Astrocyte (in vitro differentiated cells and primary cell): Measurements from ENCODE around the gene POU2F3. TPM values are rescaled to one million over a fixed set of nuclear protein-coding genes. Genes with fewer than 3 reads are reported as not detected.

Experiments used
- DNase-seq: peaks from one replicate; pipeline ENCODE4 v3.0.0-alpha.2; 2010; ENCODE audit warnings: low read depth
- FAIRE-seq: peaks from 2 replicates; lab custom pipeline; 2011; peaks lifted over from hg19 to GRCh38; lab: Jason Lieb, UNC
- H2AFZ ChIP-seq: 2 replicates; pipeline ENCODE4 v1.6.0; 2012; ENCODE audit warnings: low read depth, low read length, inconsistent platforms
- H3K27ac ChIP-seq: 2 replicates; pipeline ENCODE4 v1.5.1; 2011; ENCODE audit warnings: low read depth, low read length, inconsistent platforms
- H3K27me3 ChIP-seq: 2 replicates; pipeline ENCODE4 v1.6.0; 2011; ENCODE audit warnings: low read length, inconsistent platforms; ENCODE audit not compliant: insufficient read depth
- H3K36me3 ChIP-seq: 2 replicates; pipeline ENCODE4 v1.5.1; 2011; ENCODE audit warnings: low read length, inconsistent platforms; ENCODE audit not compliant: insufficient read depth
- H3K4me1 ChIP-seq: 2 replicates; pipeline ENCODE4 v1.5.1; 2011; ENCODE audit warnings: low read length, inconsistent platforms; ENCODE audit not compliant: insufficient read depth
- H3K4me2 ChIP-seq: 2 replicates; pipeline ENCODE4 v1.6.0; 2012; ENCODE audit warnings: low read length, inconsistent platforms
- H3K4me3 ChIP-seq: 2 replicates; pipeline ENCODE4 v1.5.1; 2011; ENCODE audit warnings: low read depth, mild to moderate bottlenecking, low read length, inconsistent platforms; ENCODE audit not compliant: insufficient read depth
- H3K79me2 ChIP-seq: 2 replicates; pipeline ENCODE4 v1.6.0; 2012; ENCODE audit warnings: mild to moderate bottlenecking, low read length, inconsistent platforms; ENCODE audit not compliant: insufficient read depth
- H3K9ac ChIP-seq: 2 replicates; pipeline ENCODE4 v1.6.0; 2012; ENCODE audit warnings: mild to moderate bottlenecking, low read length, inconsistent platforms
- H3K9me3 ChIP-seq: 2 replicates; pipeline ENCODE4 v1.5.1; 2012; ENCODE audit warnings: low read depth, mild to moderate bottlenecking, low read length, inconsistent platforms; ENCODE audit not compliant: insufficient read depth
- H4K20me1 ChIP-seq: 2 replicates; pipeline ENCODE4 v1.6.0; 2012; ENCODE audit warnings: low read length, inconsistent platforms; ENCODE audit not compliant: insufficient read depth
- H3K27ac Mint-ChIP-seq: one replicate; pipeline ENCODE4 v1.8.0; 2021; ENCODE audit warnings: mild to moderate bottlenecking, mixed read lengths; ENCODE audit not compliant: unreplicated experiment
- H3K27me3 Mint-ChIP-seq: one replicate; pipeline ENCODE4 v1.8.0; 2021; ENCODE audit warnings: low read depth, mixed read lengths; ENCODE audit not compliant: unreplicated experiment
- H3K36me3 Mint-ChIP-seq: one replicate; pipeline ENCODE4 v1.8.0; 2021; ENCODE audit warnings: low read depth, mixed read lengths; ENCODE audit not compliant: unreplicated experiment
- H3K4me1 Mint-ChIP-seq: one replicate; pipeline ENCODE4 v1.8.0; 2021; ENCODE audit warnings: low read depth, mixed read lengths; ENCODE audit not compliant: unreplicated experiment
- H3K4me3 Mint-ChIP-seq: one replicate; pipeline ENCODE4 v1.8.0; 2021; ENCODE audit warnings: mild to moderate bottlenecking, moderate library complexity, mixed read lengths; ENCODE audit not compliant: unreplicated experiment
- H3K9me3 Mint-ChIP-seq: one replicate; pipeline ENCODE4 v1.8.0; 2021; ENCODE audit warnings: mild to moderate bottlenecking, mixed read lengths; ENCODE audit not compliant: unreplicated experiment
- EZH2 ChIP-seq: IDR thresholded peaks from 2 replicates; pipeline ENCODE4 v1.6.1; 2012; ENCODE audit warnings: mild to moderate bottlenecking, low read length, inconsistent platforms; ENCODE audit not compliant: insufficient read depth
- total RNA-seq: library from RNA; stranded (reverse); gene quantifications from 2 replicates; pipeline ENCODE4 v1.2.1, GENCODE V29; 2021
- TF ChIP-seq, protein P1 (sequence below): IDR thresholded peaks from 2 replicates; pipeline ENCODE4 v1.5.1; 2011; ENCODE audit warnings: low read depth, mild to moderate bottlenecking, inconsistent platforms, low read length, moderate library complexity; ENCODE audit not compliant: insufficient read depth

POU2F3 gene
- total RNA-seq, 1 donor from 2014 or later: 0.20 TPM

DNA sequence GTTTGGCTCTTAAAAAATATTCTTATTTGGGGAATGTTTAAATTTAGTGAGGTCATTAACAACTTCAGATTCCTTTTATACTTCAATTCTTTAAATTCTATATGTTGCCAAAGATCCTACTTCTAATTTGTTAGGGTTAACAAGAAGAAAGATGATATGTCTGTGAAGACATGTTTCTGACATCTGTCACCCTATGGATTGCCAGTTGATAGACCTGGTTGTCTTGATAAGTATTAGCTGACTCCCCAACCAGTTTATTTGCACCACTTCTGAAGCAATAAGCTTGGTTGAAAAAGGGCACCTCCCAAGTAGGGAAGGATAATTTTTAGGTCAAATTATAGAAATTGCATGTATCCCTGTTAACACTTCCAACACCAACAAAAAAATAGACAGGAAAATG lies 125.6 kb downstream of the POU2F3 start:
- Histone ChIP-seq H3K27ac (no peak overlapping the region), H2AFZ (no peak overlapping the region), H3K79me2 (peaks cover 93% of the 10 kb centered on the region), H3K4me1 (no peaks in the 10 kb centered on the region), H3K27me3 (no peaks in the 10 kb centered on the region), H3K36me3 (no peaks in the 10 kb centered on the region), H3K9me3 (no peaks in the 10 kb centered on the region), H4K20me1 (peaks cover 72% of the 10 kb centered on the region), H3K4me3 (no peak overlapping the region), H3K9ac (no peak overlapping the region), H3K4me2 (no peak overlapping the region)
- Mint-ChIP-seq H3K9me3 (no peaks in the 10 kb centered on the region), H3K4me3 (no peak overlapping the region), H3K4me1 (peaks cover 7% of the 10 kb centered on the region), H3K36me3 (peaks cover 2% of the 10 kb centered on the region), H3K27me3 (no peaks in the 10 kb centered on the region), H3K27ac (no peak overlapping the region)
- no peak for TF ChIP-seq EZH2
- TF ChIP-seq, protein P1, sequence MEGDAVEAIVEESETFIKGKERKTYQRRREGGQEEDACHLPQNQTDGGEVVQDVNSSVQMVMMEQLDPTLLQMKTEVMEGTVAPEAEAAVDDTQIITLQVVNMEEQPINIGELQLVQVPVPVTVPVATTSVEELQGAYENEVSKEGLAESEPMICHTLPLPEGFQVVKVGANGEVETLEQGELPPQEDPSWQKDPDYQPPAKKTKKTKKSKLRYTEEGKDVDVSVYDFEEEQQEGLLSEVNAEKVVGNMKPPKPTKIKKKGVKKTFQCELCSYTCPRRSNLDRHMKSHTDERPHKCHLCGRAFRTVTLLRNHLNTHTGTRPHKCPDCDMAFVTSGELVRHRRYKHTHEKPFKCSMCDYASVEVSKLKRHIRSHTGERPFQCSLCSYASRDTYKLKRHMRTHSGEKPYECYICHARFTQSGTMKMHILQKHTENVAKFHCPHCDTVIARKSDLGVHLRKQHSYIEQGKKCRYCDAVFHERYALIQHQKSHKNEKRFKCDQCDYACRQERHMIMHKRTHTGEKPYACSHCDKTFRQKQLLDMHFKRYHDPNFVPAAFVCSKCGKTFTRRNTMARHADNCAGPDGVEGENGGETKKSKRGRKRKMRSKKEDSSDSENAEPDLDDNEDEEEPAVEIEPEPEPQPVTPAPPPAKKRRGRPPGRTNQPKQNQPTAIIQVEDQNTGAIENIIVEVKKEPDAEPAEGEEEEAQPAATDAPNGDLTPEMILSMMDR: no peak
- FAIRE-seq: no peak
- DNase-seq: no peak

Other genes starting within 250 kb of the POU2F3 start
- 0.55 and 1.1 TPM in 2 replicates for gene TRIM29, start 102.0 kb upstream of the POU2F3 start, total RNA-seq
- 20.9 and 22.5 TPM in 2 replicates for gene OAF, start 29.1 kb upstream of the POU2F3 start, total RNA-seq
- 9.3 and 9.5 TPM in 2 replicates for gene TLCD5, start 85.2 kb downstream of the POU2F3 start, total RNA-seq
- 78.0 and 83.1 TPM in 2 replicates for gene ARHGEF12, start 96.3 kb downstream of the POU2F3 start, total RNA-seq